SK-N-SH treated with all-trans-retinoic acid at 6 μM for 48 hours (cell line): ENCODE measurements around the gene STKLD1.

Experiments used
- ATAC-seq: fragments of 200-7000 bp; cut with Tn5 transposase; 3 replicates; pipeline ENCODE4 v1.9.1; 2020; ENCODE audit warnings: mild to moderate bottlenecking, moderate library complexity
- BACH2 ChIP-seq: fragments of 250-450 bp; sonication (Bioruptor Pico); IDR thresholded peaks from 2 replicates; pipeline ENCODE4 v1.9.0; 2021; ENCODE audit warnings: mild to moderate bottlenecking, borderline replicate concordance
- CSDC2 ChIP-seq: fragments of 250-450 bp; sonication (Bioruptor Pico); IDR thresholded peaks from 2 replicates; pipeline ENCODE4 v1.5.0; 2020; ENCODE audit warnings: mild to moderate bottlenecking, moderate library complexity
- ESRRG ChIP-seq: fragments of 250-450 bp; sonication (Bioruptor Pico); IDR thresholded peaks from 2 replicates; pipeline ENCODE4 v1.6.1; 2021; ENCODE audit warnings: mild to moderate bottlenecking
- GLIS3 ChIP-seq: fragments of 250-450 bp; sonication (Bioruptor Pico); IDR thresholded peaks from 2 replicates; pipeline ENCODE4 v1.5.0; 2020; ENCODE audit warnings: mild to moderate bottlenecking, moderate library complexity
- OSR1 ChIP-seq: fragments of 250-450 bp; sonication (Bioruptor Pico); IDR thresholded peaks from 2 replicates; pipeline ENCODE4 v1.8.0; 2022; ENCODE audit warnings: moderate library complexity, mild to moderate bottlenecking, inconsistent platforms
- PPARA ChIP-seq: fragments of 250-450 bp; sonication (Bioruptor Pico); IDR thresholded peaks from 2 replicates; pipeline ENCODE4 v1.5.0; 2020; ENCODE audit warnings: mild to moderate bottlenecking, borderline replicate concordance
- RARB ChIP-seq: fragments of 250-450 bp; sonication (Bioruptor Pico); IDR thresholded peaks from 2 replicates; pipeline ENCODE4 v1.8.0; 2021; ENCODE audit warnings: mild to moderate bottlenecking, moderate library complexity
- SNAI2 ChIP-seq: fragments of 250-450 bp; sonication (Bioruptor Pico); IDR thresholded peaks from 2 replicates; pipeline ENCODE4 v1.5.0; 2020; ENCODE audit warnings: mild to moderate bottlenecking, moderate library complexity
- TOX ChIP-seq: fragments of 250-450 bp; sonication (Bioruptor Pico); IDR thresholded peaks from 2 replicates; pipeline ENCODE4 v1.8.0; 2021; ENCODE audit warnings: mild to moderate bottlenecking, moderate library complexity, borderline replicate concordance
- ZC3H10 ChIP-seq: fragments of 250-450 bp; sonication (Bioruptor Pico); IDR thresholded peaks from 2 replicates; pipeline ENCODE4 v1.5.1; 2021; ENCODE audit warnings: mild to moderate bottlenecking, moderate library complexity
- ZFP30 ChIP-seq: fragments of 450-650 bp; formaldehyde crosslinking; IDR thresholded peaks from 2 replicates; pipeline ENCODE4 v1.5.0; 2022; ENCODE audit warnings: mild to moderate bottlenecking, moderate library complexity
- ZNF565 ChIP-seq: fragments of 450-650 bp; formaldehyde crosslinking; conservative IDR thresholded peaks from 2 replicates; pipeline ENCODE4 v1.5.0; 2020; ENCODE audit warnings: low read depth, mild to moderate bottlenecking, moderate library complexity
- ZNF8 ChIP-seq: fragments of 450-650 bp; formaldehyde crosslinking; IDR thresholded peaks from 2 replicates; pipeline ENCODE4 v1.5.0; 2020; ENCODE audit warnings: mild to moderate bottlenecking, moderate library complexity
- TF ChIP-seq, protein P1 (sequence below): fragments of 250-450 bp; sonication (Bioruptor Pico); IDR thresholded peaks from 2 replicates; pipeline ENCODE4 v1.8.0; 2021; ENCODE audit warnings: low read depth, mild to moderate bottlenecking, moderate library complexity, borderline replicate concordance
- TF ChIP-seq, protein P2 (sequence below): fragments of 250-450 bp; sonication (Bioruptor Pico); IDR thresholded peaks from 2 replicates; pipeline ENCODE4 v1.8.0; 2020; ENCODE audit warnings: mild to moderate bottlenecking, moderate library complexity, borderline replicate concordance
- TF ChIP-seq, protein P3 (sequence below): fragments of 250-450 bp; sonication (Bioruptor Pico); IDR thresholded peaks from 2 replicates; pipeline ENCODE4 v1.5.1; 2020; ENCODE audit warnings: low read depth, mild to moderate bottlenecking, moderate library complexity
- TF ChIP-seq, protein P4 (sequence below): fragments of 250-450 bp; sonication (Bioruptor Pico); IDR thresholded peaks from 2 replicates; pipeline ENCODE4 v1.5.1; 2021; ENCODE audit warnings: mild to moderate bottlenecking, moderate library complexity

The STKLD1 gene

DNA sequence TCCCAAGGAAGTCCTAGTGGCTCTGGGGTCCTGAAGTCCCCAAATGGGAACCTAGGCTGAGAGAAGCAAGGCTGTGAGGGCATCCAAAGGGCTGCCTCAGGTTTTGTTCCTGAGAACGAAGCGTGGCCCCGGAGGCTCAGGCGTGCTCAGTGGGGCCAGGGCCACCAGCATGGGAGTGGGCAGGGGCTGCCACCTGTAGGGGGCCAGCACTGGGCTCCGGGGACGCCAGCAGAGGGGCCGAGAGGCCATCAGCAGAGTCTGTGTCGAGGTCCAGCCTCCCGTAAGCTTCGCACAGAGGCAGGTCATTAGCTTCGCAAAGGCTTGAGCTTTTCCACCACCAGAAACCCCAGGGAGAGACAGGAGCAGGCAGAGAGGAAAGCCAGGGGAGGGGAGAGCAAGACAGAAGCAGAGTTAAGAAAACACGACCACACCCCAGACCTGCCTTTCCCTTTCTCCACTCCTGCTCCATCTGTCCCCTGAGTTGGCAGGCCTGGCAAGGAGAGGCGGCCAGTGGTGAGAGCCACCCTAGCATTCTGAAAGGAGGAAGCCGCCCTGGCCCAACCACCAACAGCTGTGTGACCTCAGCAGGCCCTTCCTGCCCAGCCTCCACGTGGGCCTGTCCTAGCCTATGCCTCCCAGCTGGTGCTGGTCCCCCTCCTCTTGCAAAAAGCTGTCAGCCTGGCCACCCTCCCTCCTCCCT lies 34.6 kb upstream of the STKLD1 start:
- ATAC-seq: no peak
- TF ChIP-seq OSR1 (CRISPR knock-in tag) (no peak), TOX (CRISPR knock-in tag) (no peak), PPARA (CRISPR knock-in tag) (no peak), ZFP30 (CRISPR knock-in tag) (no peak), ZNF565 (CRISPR knock-in tag) (no peak), ZC3H10 (no peak), SNAI2 (CRISPR knock-in tag) (no peak), GLIS3 (CRISPR knock-in tag) (no peak), RARB (no peak), BACH2 (CRISPR knock-in tag) (no peak), CSDC2 (CRISPR knock-in tag) (no peak), ZNF8 (no peak), ESRRG (CRISPR knock-in tag) (no peak)
- TF ChIP-seq, protein P1, sequence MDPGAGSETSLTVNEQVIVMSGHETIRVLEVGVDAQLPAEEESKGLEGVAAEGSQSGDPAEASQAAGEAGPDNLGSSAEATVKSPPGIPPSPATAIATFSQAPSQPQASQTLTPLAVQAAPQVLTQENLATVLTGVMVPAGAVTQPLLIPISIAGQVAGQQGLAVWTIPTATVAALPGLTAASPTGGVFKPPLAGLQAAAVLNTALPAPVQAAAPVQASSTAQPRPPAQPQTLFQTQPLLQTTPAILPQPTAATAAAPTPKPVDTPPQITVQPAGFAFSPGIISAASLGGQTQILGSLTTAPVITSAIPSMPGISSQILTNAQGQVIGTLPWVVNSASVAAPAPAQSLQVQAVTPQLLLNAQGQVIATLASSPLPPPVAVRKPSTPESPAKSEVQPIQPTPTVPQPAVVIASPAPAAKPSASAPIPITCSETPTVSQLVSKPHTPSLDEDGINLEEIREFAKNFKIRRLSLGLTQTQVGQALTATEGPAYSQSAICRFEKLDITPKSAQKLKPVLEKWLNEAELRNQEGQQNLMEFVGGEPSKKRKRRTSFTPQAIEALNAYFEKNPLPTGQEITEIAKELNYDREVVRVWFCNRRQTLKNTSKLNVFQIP (CRISPR knock-in tag): no peak
- TF ChIP-seq, protein P2, sequence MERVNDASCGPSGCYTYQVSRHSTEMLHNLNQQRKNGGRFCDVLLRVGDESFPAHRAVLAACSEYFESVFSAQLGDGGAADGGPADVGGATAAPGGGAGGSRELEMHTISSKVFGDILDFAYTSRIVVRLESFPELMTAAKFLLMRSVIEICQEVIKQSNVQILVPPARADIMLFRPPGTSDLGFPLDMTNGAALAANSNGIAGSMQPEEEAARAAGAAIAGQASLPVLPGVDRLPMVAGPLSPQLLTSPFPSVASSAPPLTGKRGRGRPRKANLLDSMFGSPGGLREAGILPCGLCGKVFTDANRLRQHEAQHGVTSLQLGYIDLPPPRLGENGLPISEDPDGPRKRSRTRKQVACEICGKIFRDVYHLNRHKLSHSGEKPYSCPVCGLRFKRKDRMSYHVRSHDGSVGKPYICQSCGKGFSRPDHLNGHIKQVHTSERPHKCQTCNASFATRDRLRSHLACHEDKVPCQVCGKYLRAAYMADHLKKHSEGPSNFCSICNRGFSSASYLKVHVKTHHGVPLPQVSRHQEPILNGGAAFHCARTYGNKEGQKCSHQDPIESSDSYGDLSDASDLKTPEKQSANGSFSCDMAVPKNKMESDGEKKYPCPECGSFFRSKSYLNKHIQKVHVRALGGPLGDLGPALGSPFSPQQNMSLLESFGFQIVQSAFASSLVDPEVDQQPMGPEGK (CRISPR knock-in tag): no peak
- TF ChIP-seq, protein P3, sequence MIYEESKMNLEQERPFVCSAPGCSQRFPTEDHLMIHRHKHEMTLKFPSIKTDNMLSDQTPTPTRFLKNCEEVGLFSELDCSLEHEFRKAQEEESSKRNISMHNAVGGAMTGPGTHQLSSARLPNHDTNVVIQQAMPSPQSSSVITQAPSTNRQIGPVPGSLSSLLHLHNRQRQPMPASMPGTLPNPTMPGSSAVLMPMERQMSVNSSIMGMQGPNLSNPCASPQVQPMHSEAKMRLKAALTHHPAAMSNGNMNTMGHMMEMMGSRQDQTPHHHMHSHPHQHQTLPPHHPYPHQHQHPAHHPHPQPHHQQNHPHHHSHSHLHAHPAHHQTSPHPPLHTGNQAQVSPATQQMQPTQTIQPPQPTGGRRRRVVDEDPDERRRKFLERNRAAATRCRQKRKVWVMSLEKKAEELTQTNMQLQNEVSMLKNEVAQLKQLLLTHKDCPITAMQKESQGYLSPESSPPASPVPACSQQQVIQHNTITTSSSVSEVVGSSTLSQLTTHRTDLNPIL: no peak
- TF ChIP-seq, protein P4, sequence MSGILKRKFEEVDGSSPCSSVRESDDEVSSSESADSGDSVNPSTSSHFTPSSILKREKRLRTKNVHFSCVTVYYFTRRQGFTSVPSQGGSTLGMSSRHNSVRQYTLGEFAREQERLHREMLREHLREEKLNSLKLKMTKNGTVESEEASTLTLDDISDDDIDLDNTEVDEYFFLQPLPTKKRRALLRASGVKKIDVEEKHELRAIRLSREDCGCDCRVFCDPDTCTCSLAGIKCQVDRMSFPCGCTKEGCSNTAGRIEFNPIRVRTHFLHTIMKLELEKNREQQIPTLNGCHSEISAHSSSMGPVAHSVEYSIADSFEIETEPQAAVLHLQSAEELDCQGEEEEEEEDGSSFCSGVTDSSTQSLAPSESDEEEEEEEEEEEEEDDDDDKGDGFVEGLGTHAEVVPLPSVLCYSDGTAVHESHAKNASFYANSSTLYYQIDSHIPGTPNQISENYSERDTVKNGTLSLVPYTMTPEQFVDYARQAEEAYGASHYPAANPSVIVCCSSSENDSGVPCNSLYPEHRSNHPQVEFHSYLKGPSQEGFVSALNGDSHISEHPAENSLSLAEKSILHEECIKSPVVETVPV (CRISPR knock-in tag): no peak

DNA sequence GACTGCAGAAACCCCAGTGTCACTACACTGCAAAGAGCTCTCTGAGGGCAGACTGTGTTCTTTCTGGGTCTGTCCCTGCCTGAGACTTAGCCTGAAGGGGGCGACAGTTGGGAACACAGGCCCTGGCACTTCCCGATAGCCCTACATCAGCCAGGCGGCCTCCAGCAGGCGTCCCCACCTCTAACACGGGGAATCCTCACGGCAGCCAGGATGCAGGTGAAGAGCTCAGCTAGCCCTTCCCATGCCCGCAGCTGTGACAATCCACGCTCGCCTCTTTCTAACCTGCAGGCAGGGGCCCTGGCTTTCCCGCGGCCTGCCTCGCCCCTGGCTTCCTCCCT lies 34.1 kb upstream of the STKLD1 start:
- no peak for TF ChIP-seq OSR1 (CRISPR knock-in tag)
- no peak for TF ChIP-seq GLIS3 (CRISPR knock-in tag)
- TF ChIP-seq, protein P1 (CRISPR knock-in tag): no peak
- no peak for TF ChIP-seq TOX (CRISPR knock-in tag)
- TF ChIP-seq ZNF8: no peak
- TF ChIP-seq, protein P2 (CRISPR knock-in tag): no peak
- no peak for TF ChIP-seq SNAI2 (CRISPR knock-in tag)
- TF ChIP-seq, protein P3: no peak
- TF ChIP-seq CSDC2 (CRISPR knock-in tag): no peak
- TF ChIP-seq PPARA (CRISPR knock-in tag): no peak
- no peak for TF ChIP-seq BACH2 (CRISPR knock-in tag)
- TF ChIP-seq ESRRG (CRISPR knock-in tag): no peak
- no peak for TF ChIP-seq RARB
- TF ChIP-seq, all 23 proteins: peak for 0
- ATAC-seq: no peak
